ENCODE data around the gene ZRSR2. TPM values are rescaled to one million over a fixed set of nuclear protein-coding genes. Genes with fewer than 3 reads are reported as not detected.

Gene ZRSR2
- total and polyA plus RNA-seq, 4 donors: 5.3 to 18.6 (median 14.5) TPM

DNA sequence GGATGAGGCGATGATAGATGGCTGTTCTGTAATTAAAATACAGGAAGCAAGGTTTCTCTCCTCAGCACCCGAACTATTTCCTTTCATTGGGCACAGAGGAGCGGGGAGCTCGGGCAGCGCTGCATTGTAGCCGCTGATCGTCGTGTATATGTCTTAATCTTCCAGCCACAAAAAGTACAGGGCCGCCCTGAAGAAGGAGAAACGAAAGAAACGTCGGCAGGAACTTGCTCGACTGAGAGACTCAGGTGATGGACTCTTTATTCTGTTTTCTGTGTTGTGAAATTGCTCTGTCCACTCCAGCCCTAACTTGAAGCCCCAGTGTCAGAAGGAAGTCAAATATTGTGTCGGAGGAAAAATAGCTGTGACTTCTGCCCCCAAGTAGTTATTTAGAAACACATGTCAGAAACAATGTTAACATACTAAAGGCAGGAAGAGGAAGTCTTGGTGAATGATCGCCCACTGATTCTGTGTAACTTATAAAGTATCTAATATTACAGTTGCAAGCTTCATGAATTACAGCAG is 546 bp downstream of the ZRSR2 start:
- Histone ChIP-seq H3K4me3 (ENCODE audit: low read depth, low read length) (peak overlapping the region; percentile 86), H3K27me3 (ENCODE audit: control insufficient read depth, insufficient read depth, low read length) (peaks cover 5% of the 10 kb centered on the region), H3K4me1 (ENCODE audit: control insufficient read depth, insufficient read depth, low read length) (peaks cover 16% of the 10 kb centered on the region), H3K36me3 (ENCODE audit: control insufficient read depth, insufficient read depth, low read length) (peaks cover 7% of the 10 kb centered on the region), H3K27ac (ENCODE audit: low read depth, low read length) (peak overlapping the region; percentile 81), H3K9me3 (ENCODE audit: control insufficient read depth, insufficient read depth, low read length) (no peaks in the 10 kb centered on the region)
- 0% methylated on average over 11 of the region's 15 CpGs for WGBS (ENCODE audit: insufficient coverage)
- DNase-seq (ENCODE audit: low read depth in 4 of 6, low spot score in 6 of 6): peak in 2 of 6 donors; percentile 5 to 12

DNA sequence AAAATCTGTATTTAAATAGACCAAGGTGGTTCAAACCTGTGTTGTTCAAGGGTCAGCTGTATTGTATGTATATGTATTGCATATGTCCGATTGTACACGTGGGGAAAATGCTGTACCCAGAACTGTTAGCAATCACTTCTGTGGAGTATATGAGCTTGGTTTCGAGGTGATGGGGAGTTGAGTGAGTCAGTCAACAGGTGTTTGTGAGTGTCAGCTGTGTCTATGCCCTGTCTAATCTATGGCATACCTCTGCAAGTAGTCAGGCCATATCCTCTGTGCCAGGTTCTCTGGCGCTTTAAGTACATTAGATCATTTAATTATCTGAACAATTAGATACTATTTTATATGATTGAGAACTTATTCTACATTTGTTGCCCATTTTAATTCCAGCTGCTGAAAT is 7.4 kb downstream of the ZRSR2 start:
- Histone ChIP-seq H3K4me3 (ENCODE audit: low read depth, low read length) (no peak overlapping the region), H3K9me3 (ENCODE audit: control insufficient read depth, insufficient read depth, low read length) (no peaks in the 10 kb centered on the region), H3K27ac (ENCODE audit: low read depth, low read length) (no peak overlapping the region), H3K4me1 (ENCODE audit: control insufficient read depth, insufficient read depth, low read length) (no peaks in the 10 kb centered on the region), H3K36me3 (ENCODE audit: control insufficient read depth, insufficient read depth, low read length) (peaks cover 11% of the 10 kb centered on the region), H3K27me3 (ENCODE audit: control insufficient read depth, insufficient read depth, low read length) (no peaks in the 10 kb centered on the region)
- whole genome bisulfite sequencing (ENCODE audit: insufficient coverage): 92% methylated on average over 3 of the region's 4 CpGs
- no peak for DNase-seq (ENCODE audit: low read depth in 4 of 6, low spot score in 6 of 6)

DNA sequence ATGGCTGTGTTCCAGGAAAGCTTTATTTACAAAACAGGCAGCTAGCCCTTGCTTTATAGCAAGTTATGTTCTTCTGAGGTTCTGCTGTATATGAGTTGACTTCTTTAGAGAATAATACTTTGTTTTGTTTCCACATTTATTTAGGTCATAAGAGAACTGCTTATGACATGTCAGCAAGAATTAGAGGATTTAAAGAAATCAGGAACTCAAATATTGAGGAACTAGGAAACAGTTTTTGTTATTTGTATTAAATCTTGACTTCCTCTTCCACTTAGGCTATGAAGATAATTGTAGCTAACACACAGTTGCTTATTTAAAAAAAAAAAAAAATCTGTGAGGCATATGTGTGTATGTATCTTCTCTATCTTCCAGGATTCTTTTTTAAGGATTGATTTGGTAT is 14.3 kb downstream of the ZRSR2 start:
- DNase-seq (ENCODE audit: low read depth in 4 of 6, low spot score in 6 of 6): no peak
- Histone ChIP-seq H3K27me3 (ENCODE audit: control insufficient read depth, insufficient read depth, low read length) (peaks cover 2% of the 10 kb centered on the region), H3K27ac (ENCODE audit: low read depth, low read length) (no peak overlapping the region), H3K9me3 (ENCODE audit: control insufficient read depth, insufficient read depth, low read length) (no peaks in the 10 kb centered on the region), H3K4me1 (ENCODE audit: control insufficient read depth, insufficient read depth, low read length) (no peaks in the 10 kb centered on the region), H3K4me3 (ENCODE audit: low read depth, low read length) (no peak overlapping the region), H3K36me3 (ENCODE audit: control insufficient read depth, insufficient read depth, low read length) (peaks cover 11% of the 10 kb centered on the region)

DNA sequence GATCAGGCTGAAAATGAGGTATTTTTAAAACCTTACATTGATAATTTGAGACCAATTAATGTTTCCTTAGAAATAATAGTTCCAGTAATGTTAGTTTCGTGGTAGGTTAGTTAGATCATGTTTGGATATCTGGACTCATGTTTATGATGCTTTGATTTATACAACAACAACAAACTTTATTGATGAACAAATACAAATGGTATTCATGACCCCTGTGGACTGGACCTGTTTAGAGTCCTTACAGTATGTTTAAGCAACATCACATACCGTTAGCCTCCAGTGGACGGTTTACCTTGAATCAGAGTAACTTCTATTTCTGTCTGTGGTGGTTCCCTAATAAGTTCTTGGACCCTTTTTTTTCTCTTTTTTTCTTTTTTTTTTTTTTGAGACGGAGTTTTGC is 18.0 kb downstream of the ZRSR2 start:
- peaks cover 2% of the 10 kb centered on the region for H3K27me3 ChIP-seq (ENCODE audit: control insufficient read depth, insufficient read depth, low read length)
- DNase-seq (ENCODE audit: low read depth in 4 of 6, low spot score in 6 of 6): no peak
- H3K4me1 ChIP-seq (ENCODE audit: control insufficient read depth, insufficient read depth, low read length): no peaks in the 10 kb centered on the region
- WGBS (ENCODE audit: insufficient coverage): 100% methylated on average over 2 of the region's 4 CpGs
- H3K27ac ChIP-seq (ENCODE audit: low read depth, low read length): no peak overlapping the region
- no peak overlapping the region for H3K4me3 ChIP-seq (ENCODE audit: low read depth, low read length)
- H3K9me3 ChIP-seq (ENCODE audit: control insufficient read depth, insufficient read depth, low read length): no peaks in the 10 kb centered on the region
- peaks cover 16% of the 10 kb centered on the region for H3K36me3 ChIP-seq (ENCODE audit: control insufficient read depth, insufficient read depth, low read length)

DNA sequence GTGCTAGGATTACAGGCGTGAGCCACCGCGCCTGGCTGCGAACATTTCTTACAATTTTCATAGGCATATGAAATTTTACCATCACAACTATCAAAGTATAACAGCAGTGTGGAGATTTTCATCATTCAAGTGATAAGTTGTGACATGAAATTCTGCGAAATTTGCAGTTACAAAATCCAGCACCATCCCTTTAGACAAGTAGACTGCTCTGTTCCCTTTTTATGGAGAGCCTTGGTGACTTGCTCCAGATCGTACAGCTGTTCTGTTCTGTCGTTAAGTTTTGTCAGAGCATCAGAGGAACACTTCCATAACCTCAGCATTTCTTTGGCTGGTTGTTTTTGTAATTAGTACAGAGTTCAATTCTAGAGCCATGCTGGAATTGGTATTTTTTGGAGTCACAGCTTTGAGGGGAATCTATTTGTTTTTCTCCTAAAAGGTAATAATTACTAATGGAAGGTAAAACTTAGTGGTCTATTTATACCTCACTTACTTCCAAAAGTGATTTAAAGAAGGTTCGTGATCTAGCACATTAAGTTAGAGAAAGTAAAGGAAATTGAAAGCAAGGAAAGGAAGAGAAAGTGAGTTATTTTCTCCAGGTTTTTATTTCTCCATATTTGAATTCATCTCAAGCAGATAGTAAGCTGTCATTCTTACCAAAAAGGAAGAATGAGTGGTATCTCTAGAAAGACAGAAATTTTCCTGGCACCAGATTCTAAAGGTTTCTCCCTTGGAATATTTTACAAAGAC is 22.1 kb downstream of the ZRSR2 start:
- WGBS (ENCODE audit: insufficient coverage): no CpG with 5 or more reads among the region's 8 CpGs
- Histone ChIP-seq H3K27ac (ENCODE audit: low read depth, low read length) (no peak overlapping the region), H3K4me1 (ENCODE audit: control insufficient read depth, insufficient read depth, low read length) (no peaks in the 10 kb centered on the region), H3K9me3 (ENCODE audit: control insufficient read depth, insufficient read depth, low read length) (no peaks in the 10 kb centered on the region), H3K4me3 (ENCODE audit: low read depth, low read length) (no peak overlapping the region), H3K36me3 (ENCODE audit: control insufficient read depth, insufficient read depth, low read length) (peaks cover 10% of the 10 kb centered on the region), H3K27me3 (ENCODE audit: control insufficient read depth, insufficient read depth, low read length) (no peaks in the 10 kb centered on the region)
- DNase-seq (ENCODE audit: low read depth in 4 of 6, low spot score in 6 of 6): no peak

DNA sequence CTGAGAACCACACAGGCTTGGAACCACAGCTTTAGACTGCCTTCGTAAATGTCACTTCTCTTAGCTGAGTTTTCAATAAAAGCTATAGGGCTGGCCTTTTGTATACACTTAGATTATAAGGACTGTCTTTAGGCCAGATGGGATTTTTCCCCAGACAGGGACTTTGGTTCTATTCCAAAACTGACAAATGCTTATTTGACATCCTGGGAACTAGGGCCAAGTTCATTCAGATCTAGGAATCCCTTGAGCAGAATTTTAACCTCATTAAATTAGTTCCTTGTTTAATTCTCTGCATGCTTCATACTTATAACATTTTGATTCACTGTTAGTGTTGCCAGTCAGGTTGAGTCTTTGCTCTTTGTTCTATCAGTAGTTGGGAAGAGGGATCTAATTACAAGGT is 23.1 kb downstream of the ZRSR2 start:
- DNase-seq (ENCODE audit: low read depth in 4 of 6, low spot score in 6 of 6): peak in 2 of 6 donors; percentile 37 to 53
- Histone ChIP-seq H3K27ac (ENCODE audit: low read depth, low read length) (no peak overlapping the region), H3K27me3 (ENCODE audit: control insufficient read depth, insufficient read depth, low read length) (no peaks in the 10 kb centered on the region), H3K36me3 (ENCODE audit: control insufficient read depth, insufficient read depth, low read length) (peaks cover 7% of the 10 kb centered on the region), H3K4me3 (ENCODE audit: low read depth, low read length) (no peak overlapping the region), H3K9me3 (ENCODE audit: control insufficient read depth, insufficient read depth, low read length) (no peaks in the 10 kb centered on the region), H3K4me1 (ENCODE audit: control insufficient read depth, insufficient read depth, low read length) (no peaks in the 10 kb centered on the region)
- no CpG with 5 or more reads among the region's 1 CpG for WGBS (ENCODE audit: insufficient coverage)

DNA sequence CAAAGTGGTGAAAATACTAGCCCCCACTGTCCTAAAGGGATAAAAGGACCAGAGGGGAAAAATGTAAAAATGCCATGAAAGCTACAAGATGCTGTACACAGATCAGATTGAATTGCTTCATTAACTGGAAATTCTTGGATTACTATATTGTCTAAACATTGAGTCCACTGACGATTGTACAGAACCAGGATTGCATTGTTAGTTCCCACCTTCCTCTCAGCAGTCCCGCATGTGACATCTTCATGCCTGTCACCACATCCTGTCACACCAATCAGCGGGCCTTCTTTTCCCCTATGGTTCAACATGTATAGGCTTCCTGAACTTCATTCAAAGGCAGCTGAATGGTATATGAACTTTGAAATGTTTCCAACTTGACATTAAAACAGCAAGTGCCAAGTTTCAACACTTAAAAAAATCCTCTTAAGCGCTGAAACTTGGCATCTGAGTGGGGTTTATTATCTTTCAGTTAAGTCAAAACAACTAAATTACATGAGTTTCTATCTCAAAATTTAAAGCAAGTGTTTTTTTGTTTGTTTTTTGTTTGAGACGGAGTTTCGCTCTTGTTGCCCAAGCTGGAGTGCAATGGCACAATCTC is 24.6 kb downstream of the ZRSR2 start:
- H3K27me3 ChIP-seq (ENCODE audit: control insufficient read depth, insufficient read depth, low read length): no peaks in the 10 kb centered on the region
- WGBS (ENCODE audit: insufficient coverage): 90% methylated on average over 4 of the region's 6 CpGs
- H3K4me1 ChIP-seq (ENCODE audit: control insufficient read depth, insufficient read depth, low read length): no peaks in the 10 kb centered on the region
- H3K4me3 ChIP-seq (ENCODE audit: low read depth, low read length): no peak overlapping the region
- DNase-seq (ENCODE audit: low read depth in 4 of 6, low spot score in 6 of 6): peak in 1 of 6 donors; percentile 2
- H3K27ac ChIP-seq (ENCODE audit: low read depth, low read length): no peak overlapping the region
- H3K36me3 ChIP-seq (ENCODE audit: control insufficient read depth, insufficient read depth, low read length): peaks cover 6% of the 10 kb centered on the region
- no peaks in the 10 kb centered on the region for H3K9me3 ChIP-seq (ENCODE audit: control insufficient read depth, insufficient read depth, low read length)

DNA sequence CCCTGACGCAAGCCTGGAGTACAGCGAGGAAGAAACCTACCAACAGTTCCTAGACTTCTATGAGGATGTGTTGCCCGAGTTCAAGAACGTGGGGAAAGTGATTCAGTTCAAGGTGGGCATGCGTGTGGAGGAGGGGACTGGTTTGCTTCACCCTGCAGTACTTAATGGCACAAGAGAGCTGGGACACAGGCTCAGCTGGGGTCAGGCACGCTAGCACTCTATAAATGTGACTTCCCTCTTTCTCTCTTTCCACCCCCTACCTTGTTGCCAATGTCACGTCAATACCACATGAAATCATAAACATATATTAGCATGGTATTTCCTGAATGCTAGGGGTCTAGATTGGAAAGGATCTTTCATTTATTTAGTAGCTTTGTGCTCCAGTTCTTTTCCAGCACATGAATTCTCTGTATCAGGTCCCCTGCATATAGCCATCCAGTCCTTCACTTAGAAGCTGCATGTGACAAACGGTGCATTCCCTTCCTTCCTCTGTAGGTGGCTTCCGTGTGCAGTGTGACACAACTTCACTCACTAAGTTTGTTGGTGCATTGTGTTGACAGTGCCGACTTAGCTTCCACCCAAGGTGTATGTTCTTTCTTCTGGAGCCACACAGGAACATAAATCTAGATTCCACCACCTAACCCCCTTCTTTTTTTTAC is 25.6 kb downstream of the ZRSR2 start:
- Histone ChIP-seq H3K4me1 (ENCODE audit: control insufficient read depth, insufficient read depth, low read length) (no peaks in the 10 kb centered on the region), H3K27ac (ENCODE audit: low read depth, low read length) (no peak overlapping the region), H3K36me3 (ENCODE audit: control insufficient read depth, insufficient read depth, low read length) (peaks cover 6% of the 10 kb centered on the region), H3K4me3 (ENCODE audit: low read depth, low read length) (no peak overlapping the region), H3K9me3 (ENCODE audit: control insufficient read depth, insufficient read depth, low read length) (no peaks in the 10 kb centered on the region), H3K27me3 (ENCODE audit: control insufficient read depth, insufficient read depth, low read length) (no peaks in the 10 kb centered on the region)
- peak in 4 of 6 donors; percentile 12 to 75 (median 36) for DNase-seq (ENCODE audit: low read depth in 4 of 6, low spot score in 6 of 6)
- WGBS (ENCODE audit: insufficient coverage): 86% methylated on average over 1 of the region's 10 CpGs

DNA sequence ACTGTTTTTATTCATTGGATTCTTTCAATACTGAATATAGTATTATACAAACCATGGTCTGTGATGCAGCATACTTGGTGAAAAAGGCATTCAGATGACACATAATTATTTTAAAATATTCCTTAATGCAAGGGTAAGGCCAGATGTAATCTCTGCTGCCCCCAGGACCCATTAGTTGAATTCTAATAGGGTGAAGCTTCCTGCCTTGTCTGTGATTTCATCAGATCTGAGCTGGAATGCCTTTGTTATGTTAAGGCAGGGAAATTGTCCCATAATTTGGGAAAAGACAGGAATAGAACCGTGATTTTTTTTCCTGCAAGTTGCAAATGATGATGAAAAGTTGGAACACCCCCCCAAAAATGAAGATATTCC is 26.1 kb downstream of the ZRSR2 start:
- Histone ChIP-seq H3K9me3 (ENCODE audit: control insufficient read depth, insufficient read depth, low read length) (no peaks in the 10 kb centered on the region), H3K27ac (ENCODE audit: low read depth, low read length) (no peak overlapping the region), H3K36me3 (ENCODE audit: control insufficient read depth, insufficient read depth, low read length) (peaks cover 3% of the 10 kb centered on the region), H3K27me3 (ENCODE audit: control insufficient read depth, insufficient read depth, low read length) (no peaks in the 10 kb centered on the region), H3K4me3 (ENCODE audit: low read depth, low read length) (no peak overlapping the region), H3K4me1 (ENCODE audit: control insufficient read depth, insufficient read depth, low read length) (no peaks in the 10 kb centered on the region)
- no peak for DNase-seq (ENCODE audit: low read depth in 4 of 6, low spot score in 6 of 6)
- 0% methylated on average over 1 of the region's 1 CpG for WGBS (ENCODE audit: insufficient coverage)

Data from spinal cord (tissue), 10 donors.